K562 (cell line): Measurements from ENCODE around the gene CSRNP3.

Experiments
- ATF3 ChIP-seq, 2 experiments: fragments of 450-650 bp in 1 of 2; sonication (generic) in 1 of 2; formaldehyde crosslinking in 1 of 2; IDR thresholded peaks in 1 of 2; conservative IDR thresholded peaks in 1 of 2; 2 replicates each; pipeline versions ENCODE4 v1.6.1 to v1.8.1; 2016 to 2023; ENCODE audit warnings: mild to moderate bottlenecking in 2 of 2, moderate library complexity in 2 of 2, inconsistent platforms in 1 of 2, missing genetic modification reagents in 1 of 2
- CTCF ChIP-seq, 3 experiments: IDR thresholded peaks in 2 of 3; conservative IDR thresholded peaks in 1 of 3; 2 replicates each; pipeline ENCODE4 v1.5.1; 2011 to 2012; ENCODE audit warnings: low read length in 3 of 3, mild to moderate bottlenecking in 3 of 3, control low read depth in 2 of 3, improper control_type of control experiment in 1 of 3, inconsistent platforms in 1 of 3, low read depth in 1 of 3, mixed read lengths in 1 of 3, moderate library complexity in 1 of 3; ENCODE audit not compliant: insufficient read depth in 2 of 3
- EP300 ChIP-seq: IDR thresholded peaks from 2 replicates; pipeline ENCODE4 v1.6.1; 2012; ENCODE audit warnings: low read length, improper control_type of control experiment
- FOXJ3 ChIP-seq: sonication (generic); formaldehyde crosslinking; IDR thresholded peaks from 2 replicates; pipeline ENCODE4 v1.4.0; 2020; ENCODE audit warnings: mild to moderate bottlenecking, missing genetic modification reagents
- GABPB1 ChIP-seq: sonication (generic); formaldehyde crosslinking; IDR thresholded peaks from 2 replicates; pipeline ENCODE4 v1.8.0; 2022; ENCODE audit warnings: mild to moderate bottlenecking, missing genetic modification reagents
- HCFC1 ChIP-seq: IDR thresholded peaks from 2 replicates; pipeline ENCODE4 v1.6.1; 2012; ENCODE audit warnings: low read depth, low read length, improper control_type of control experiment
- KDM4B ChIP-seq, 2 experiments: fragments of 450-650 bp in 1 of 2; sonication (generic) in 1 of 2; IDR thresholded peaks; 2 replicates each; pipeline ENCODE4 v1.6.1; 2016 to 2017; ENCODE audit warnings: borderline replicate concordance in 2 of 2, antibody characterized with exemption in 1 of 2, low read depth in 1 of 2, mild to moderate bottlenecking in 1 of 2
- MAFG ChIP-seq: fragments of 450-650 bp; conservative IDR thresholded peaks from 2 replicates; pipeline ENCODE4 v1.6.1; 2016; ENCODE audit warnings: missing genetic modification characterization, missing compliant biosample characterization
- POLR2A ChIP-seq: fragments of 450-650 bp; conservative IDR thresholded peaks from 2 replicates; pipeline ENCODE4 v1.6.1; 2016
- TCF7 ChIP-seq: sonication (generic); IDR thresholded peaks from 2 replicates; pipeline ENCODE4 v1.6.1; 2016; ENCODE audit warnings: antibody characterized with exemption, borderline replicate concordance
- ZEB2 ChIP-seq: fragments of 450-650 bp; IDR thresholded peaks from 2 replicates; pipeline ENCODE4 v1.6.1; 2016
- ZNF282 ChIP-seq: sonication (generic); formaldehyde crosslinking; IDR thresholded peaks from 2 replicates; pipeline ENCODE4 v1.8.1; 2023; ENCODE audit warnings: missing genetic modification reagents
- TF ChIP-seq, protein P1 (sequence below): sonication (generic); formaldehyde crosslinking; IDR thresholded peaks from 2 replicates; pipeline ENCODE4 v1.8.0; 2022; ENCODE audit warnings: missing genetic modification reagents, mild to moderate bottlenecking, borderline replicate concordance
- TF ChIP-seq, protein P2 (sequence below), 2 experiments: fragments of 450-650 bp; formaldehyde crosslinking in 1 of 2; IDR thresholded peaks; 2 replicates each; pipeline versions ENCODE4 v1.4.0 to v1.6.1; 2014 to 2020; ENCODE audit warnings: mild to moderate bottlenecking in 2 of 2, borderline replicate concordance in 1 of 2, low read depth in 1 of 2

GRCh38 chr2:165479856-165480255 lies 10.4 kb downstream of the CSRNP3 start:
- no peak for TF ChIP-seq TCF7
- no peak for TF ChIP-seq CTCF (IDR thresholded peaks at IDR 0.05 in 2 of 3, conservative IDR thresholded peaks at IDR 0.05 in 1 of 3; ENCODE audit: insufficient read depth in 2 of 3, low read depth in 1 of 3, low read length in 3 of 3)
- no peak for TF ChIP-seq HCFC1
- TF ChIP-seq ZEB2, result no peak
- TF ChIP-seq GABPB1, result no peak
- no peak for TF ChIP-seq FOXJ3 (CRISPR knock-in tag)
- TF ChIP-seq KDM4B (IDR thresholded peaks at IDR 0.05; ENCODE audit: borderline replicate concordance in 2 of 2, low read depth in 1 of 2), result no peak
- TF ChIP-seq EP300, result no peak
- TF ChIP-seq, protein P1, sequence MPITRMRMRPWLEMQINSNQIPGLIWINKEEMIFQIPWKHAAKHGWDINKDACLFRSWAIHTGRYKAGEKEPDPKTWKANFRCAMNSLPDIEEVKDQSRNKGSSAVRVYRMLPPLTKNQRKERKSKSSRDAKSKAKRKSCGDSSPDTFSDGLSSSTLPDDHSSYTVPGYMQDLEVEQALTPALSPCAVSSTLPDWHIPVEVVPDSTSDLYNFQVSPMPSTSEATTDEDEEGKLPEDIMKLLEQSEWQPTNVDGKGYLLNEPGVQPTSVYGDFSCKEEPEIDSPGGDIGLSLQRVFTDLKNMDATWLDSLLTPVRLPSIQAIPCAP (CRISPR knock-in tag), result no peak
- TF ChIP-seq ATF3 (IDR thresholded peaks at IDR 0.05), result no peak
- TF ChIP-seq ATF3 (CRISPR knock-in tag; conservative IDR thresholded peaks at IDR 0.05), result no peak
- TF ChIP-seq, protein P2, sequence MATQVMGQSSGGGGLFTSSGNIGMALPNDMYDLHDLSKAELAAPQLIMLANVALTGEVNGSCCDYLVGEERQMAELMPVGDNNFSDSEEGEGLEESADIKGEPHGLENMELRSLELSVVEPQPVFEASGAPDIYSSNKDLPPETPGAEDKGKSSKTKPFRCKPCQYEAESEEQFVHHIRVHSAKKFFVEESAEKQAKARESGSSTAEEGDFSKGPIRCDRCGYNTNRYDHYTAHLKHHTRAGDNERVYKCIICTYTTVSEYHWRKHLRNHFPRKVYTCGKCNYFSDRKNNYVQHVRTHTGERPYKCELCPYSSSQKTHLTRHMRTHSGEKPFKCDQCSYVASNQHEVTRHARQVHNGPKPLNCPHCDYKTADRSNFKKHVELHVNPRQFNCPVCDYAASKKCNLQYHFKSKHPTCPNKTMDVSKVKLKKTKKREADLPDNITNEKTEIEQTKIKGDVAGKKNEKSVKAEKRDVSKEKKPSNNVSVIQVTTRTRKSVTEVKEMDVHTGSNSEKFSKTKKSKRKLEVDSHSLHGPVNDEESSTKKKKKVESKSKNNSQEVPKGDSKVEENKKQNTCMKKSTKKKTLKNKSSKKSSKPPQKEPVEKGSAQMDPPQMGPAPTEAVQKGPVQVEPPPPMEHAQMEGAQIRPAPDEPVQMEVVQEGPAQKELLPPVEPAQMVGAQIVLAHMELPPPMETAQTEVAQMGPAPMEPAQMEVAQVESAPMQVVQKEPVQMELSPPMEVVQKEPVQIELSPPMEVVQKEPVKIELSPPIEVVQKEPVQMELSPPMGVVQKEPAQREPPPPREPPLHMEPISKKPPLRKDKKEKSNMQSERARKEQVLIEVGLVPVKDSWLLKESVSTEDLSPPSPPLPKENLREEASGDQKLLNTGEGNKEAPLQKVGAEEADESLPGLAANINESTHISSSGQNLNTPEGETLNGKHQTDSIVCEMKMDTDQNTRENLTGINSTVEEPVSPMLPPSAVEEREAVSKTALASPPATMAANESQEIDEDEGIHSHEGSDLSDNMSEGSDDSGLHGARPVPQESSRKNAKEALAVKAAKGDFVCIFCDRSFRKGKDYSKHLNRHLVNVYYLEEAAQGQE (IDR thresholded peaks at IDR 0.05; ENCODE audit: borderline replicate concordance), result no peak
- TF ChIP-seq, protein P2 (CRISPR knock-in tag; IDR thresholded peaks at IDR 0.05; ENCODE audit: low read depth), result no peak
- TF ChIP-seq MAFG (tag), result no peak
- no peak for TF ChIP-seq POLR2A
- TF ChIP-seq ZNF282, result no peak
